HG02571 (cell line): ENCODE results near the gene ATP8B1.
"Not testable (repeated sequence)": the region's sequence is repeated elsewhere in the genome, so short reads cannot be mapped to it uniquely, and the experiment has no call there.

Experiments
- ATAC-seq: cut with Tn5 transposase; IDR thresholded peaks from one replicate; pipeline ENCODE4 v1.9.1; 2021; ENCODE audit warnings: mild to moderate bottlenecking, moderate library complexity; ENCODE audit not compliant: unreplicated experiment

ATP8B1 gene

GRCh38 chr18:57803103-57803969 lies at the start of gene ATP8B1:
TSS of gene ATP8B1 (minus strand) at chr18:57803315. CDS start at chr18:57731807, 71,508 bp downstream.
- peak; percentile 63 for ATAC-seq

- ATAC-seq = no peak
Observed at GRCh38 chr18:57850063-57850462, 46.9 kb upstream of the ATP8B1 start.

- not testable (repeated sequence) for ATAC-seq
Observed at GRCh38 chr18:57848374-57848773, 45.3 kb upstream of the ATP8B1 start.

GRCh38 chr18:57847431-57847830 lies 44.3 kb upstream of the ATP8B1 start:
- not testable (repeated sequence) for ATAC-seq

- ATAC-seq = no peak
Observed at GRCh38 chr18:57846258-57846657, 43.1 kb upstream of the ATP8B1 start.

- ATAC-seq = no peak
Observed at GRCh38 chr18:57845605-57846074, 42.5 kb upstream of the ATP8B1 start.

GRCh38 chr18:57844319-57844718 lies 41.2 kb upstream of the ATP8B1 start:
- no peak for ATAC-seq

- no peak for ATAC-seq
Observed at GRCh38 chr18:57843386-57843785, 40.3 kb upstream of the ATP8B1 start.

GRCh38 chr18:57841568-57841967 lies 38.5 kb upstream of the ATP8B1 start:
- no peak for ATAC-seq

- ATAC-seq = no peak
Observed at GRCh38 chr18:57839942-57840381, 36.8 kb upstream of the ATP8B1 start.

- ATAC-seq = peak; percentile 78
Observed at GRCh38 chr18:57837917-57838548, 34.9 kb upstream of the ATP8B1 start.

- ATAC-seq = no peak
Observed at GRCh38 chr18:57836557-57836956, 33.4 kb upstream of the ATP8B1 start.

- no peak for ATAC-seq
Observed at GRCh38 chr18:57835904-57836303, 32.8 kb upstream of the ATP8B1 start.

- no peak for ATAC-seq
Observed at GRCh38 chr18:57834616-57835015, 31.5 kb upstream of the ATP8B1 start.

GRCh38 chr18:57833441-57834101 lies 30.5 kb upstream of the ATP8B1 start:
- ATAC-seq = peak; percentile 43

- ATAC-seq = no peak
Observed at GRCh38 chr18:57832730-57833129, 29.6 kb upstream of the ATP8B1 start.

GRCh38 chr18:57831597-57832377 lies 28.7 kb upstream of the ATP8B1 start:
- no peak for ATAC-seq

- ATAC-seq = no peak
Observed at GRCh38 chr18:57827646-57828045, 24.5 kb upstream of the ATP8B1 start.

- no peak for ATAC-seq
Observed at GRCh38 chr18:57826252-57826651, 23.1 kb upstream of the ATP8B1 start.

- ATAC-seq = not testable (repeated sequence)
Observed at GRCh38 chr18:57820583-57820982, 17.5 kb upstream of the ATP8B1 start.
